ENCODE data around the gene CEP112.
"Not testable (repeated sequence)": the region's sequence is repeated elsewhere in the genome, so short reads cannot be mapped to it uniquely, and the experiment has no call there.

Gene CEP112

DNA sequence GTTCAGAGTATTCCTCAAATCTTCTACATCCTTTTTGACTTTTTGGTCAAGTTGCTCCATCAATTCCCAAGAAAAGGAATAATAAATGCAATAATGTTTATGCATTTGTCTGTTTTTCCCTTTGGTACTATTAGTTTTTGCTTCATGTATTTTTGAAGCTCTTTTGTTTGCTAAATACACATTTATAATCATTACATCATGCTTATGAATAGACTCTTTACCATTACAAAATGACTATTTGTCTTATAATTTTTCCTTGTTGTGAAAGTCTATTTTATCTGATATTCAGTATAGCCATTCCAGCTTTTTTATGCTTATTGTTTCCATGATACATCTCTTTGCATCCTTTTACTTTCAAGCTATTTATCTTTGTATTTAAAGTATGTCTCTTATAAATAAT, 41.2 kb downstream of the CEP112 start:
- no peak for DNase-seq

DNA sequence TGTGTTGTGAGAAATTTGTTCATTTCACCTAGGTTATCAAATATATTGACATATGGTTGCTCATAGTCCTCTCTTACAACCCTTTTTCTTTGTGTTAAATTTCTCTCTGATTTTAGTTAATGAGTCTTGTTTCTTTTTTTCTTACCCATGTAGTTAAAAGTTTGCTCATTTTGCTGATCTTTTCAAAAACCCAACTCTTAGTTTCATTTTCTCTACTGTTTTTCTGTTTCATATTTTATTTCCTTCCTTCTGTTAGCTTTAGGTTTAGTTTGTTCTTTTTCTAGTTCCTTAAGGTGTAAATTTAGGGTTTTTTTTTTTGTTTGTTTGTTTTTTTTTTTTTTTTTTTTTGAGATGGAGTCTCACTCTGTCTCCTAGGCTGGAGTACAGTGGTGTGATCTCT, 42.4 kb downstream of the CEP112 start:
- no peak for DNase-seq

DNA sequence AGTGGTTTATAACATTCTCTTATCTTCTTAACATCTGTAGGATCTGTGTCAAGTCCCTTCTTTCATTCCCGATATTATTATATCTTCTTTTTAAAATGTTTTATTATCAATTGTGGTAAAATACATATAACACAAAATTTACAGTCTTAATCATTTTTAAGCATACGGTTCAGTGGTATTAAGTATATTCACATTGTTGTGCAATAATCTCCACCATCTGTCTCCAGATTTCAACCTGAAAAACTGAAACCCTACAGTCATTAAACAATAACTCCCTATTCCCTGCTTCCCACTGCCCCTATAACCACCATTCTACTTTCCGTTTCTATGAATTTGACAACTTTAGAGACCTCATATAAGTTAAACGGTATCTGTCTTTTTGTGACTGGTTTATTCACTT, 45.5 kb downstream of the CEP112 start:
- DNase-seq: no peak

DNA sequence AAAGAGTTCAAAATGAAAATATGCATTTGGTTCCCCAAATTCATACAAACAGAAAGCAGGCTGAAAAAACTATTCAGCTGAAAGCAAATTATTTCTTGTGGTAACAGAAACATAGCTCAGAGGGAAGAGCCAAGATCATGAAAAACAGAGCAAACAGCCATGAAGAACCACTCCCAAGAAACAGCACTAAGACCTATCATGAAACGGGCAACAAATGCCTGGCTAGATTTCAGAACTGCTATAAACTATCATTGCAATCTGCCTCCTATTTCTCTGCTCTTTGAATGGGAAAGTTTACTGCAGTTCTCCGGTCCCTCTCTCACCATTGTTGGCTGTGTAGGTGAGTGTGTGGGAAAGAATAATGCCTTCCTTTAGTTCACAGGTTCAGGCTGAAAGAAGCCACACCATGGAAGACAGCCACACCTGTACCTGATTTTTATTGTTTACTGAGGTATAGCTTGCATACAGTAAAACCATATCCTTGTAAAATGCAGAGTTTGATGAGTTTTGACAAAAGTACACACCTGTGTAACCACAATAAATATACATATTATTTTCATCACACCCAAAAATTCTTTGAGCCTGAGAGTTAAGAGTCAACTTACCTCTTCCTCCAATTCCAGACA, 48.2 kb downstream of the CEP112 start:
- no peak for DNase-seq

DNA sequence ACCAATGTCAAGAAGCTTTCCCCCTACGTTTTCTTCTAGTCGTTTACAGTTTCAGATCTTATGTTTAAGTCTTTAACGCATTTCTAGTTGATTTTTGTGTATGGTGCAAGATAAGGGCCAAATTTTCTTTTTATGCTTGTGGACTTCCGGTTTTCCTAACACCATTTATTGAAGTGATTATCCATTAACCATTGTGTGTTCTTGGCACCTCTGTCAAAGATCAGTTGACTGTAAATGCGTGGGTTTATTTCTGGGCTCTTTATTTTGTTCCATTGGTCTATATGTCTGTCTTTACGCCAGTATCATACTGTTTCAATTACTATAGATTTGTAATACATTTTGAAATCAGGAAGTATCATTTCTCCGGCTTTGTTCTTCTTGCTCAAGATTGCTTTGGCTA, 49.5 kb downstream of the CEP112 start:
- no peak for DNase-seq

DNA sequence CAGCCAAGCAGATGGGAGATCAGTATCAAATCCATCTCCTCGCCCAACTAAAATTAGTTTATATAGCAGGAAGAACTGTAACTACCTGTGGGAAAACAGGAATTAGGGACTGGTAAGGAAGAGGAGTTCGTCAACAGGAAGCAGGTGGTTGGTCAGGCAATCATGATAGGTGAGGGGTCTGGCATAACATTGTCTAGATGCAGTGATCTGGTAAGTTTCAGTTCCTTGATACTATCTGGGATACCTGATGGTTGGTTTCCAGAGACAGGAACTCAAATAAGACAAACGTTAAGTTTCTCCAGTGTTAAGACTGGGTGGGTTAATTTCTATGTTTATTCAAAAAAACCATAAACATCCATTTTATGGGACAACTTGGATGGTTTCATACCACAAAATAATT, 53.8 kb downstream of the CEP112 start:
- no peak for DNase-seq

DNA sequence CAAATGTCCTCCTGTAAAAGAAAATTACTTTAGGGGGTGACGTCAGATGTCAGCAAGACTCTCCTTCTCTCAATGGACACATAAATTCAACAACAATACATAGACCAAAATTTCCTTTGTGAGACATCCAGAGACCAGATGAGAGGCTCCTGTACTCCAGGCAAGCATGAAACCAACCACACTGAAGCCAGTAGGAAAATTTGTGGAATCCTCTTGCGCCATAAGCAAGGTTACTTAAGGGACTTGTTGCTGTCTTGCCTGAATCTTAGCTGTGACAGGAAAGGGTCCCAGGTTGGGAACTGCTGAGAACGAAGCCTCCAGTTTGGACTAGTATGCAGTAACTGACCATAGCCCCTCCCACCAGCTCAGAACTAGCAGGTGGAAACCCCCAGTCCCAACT, 56.0 kb downstream of the CEP112 start:
- DNase-seq: no peak

DNA sequence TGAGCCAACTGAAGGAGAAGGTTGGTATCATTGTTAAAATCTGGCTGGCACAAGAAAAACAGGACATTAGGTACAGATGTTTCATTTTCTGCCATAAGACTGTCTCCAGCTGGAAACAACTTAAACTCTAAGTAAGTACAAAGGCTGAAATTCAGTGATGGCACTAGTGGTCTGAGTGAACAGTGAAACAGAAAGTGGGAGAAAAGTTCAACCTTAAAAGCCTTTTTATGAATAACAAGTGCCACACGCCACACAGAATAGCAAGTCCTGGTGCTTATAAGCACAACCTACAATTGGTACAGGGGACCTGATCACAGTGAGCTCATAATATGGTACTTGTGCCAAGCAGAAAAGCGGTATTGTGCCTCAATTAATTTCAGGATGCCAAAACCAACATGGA, 56.7 kb downstream of the CEP112 start:
- no peak for DNase-seq

DNA sequence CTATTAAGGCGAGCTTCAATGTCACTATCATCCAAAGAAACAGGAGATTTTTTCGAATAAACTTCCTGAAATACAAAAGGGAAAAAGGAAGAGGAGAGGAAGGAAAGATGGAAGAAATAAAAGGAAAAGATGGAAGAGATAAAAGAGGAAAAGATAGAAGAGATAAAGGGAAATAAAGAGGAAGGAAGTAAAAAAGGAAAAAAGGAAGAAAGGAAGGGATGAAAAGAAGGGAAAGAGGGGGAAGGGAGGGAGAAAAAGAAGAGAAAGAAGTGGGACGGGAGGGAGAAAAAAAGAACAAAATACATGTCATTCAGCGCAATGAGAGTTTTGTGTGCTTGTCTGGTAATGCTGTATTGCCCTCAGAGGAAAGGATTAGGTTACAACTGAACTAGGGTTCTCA, 62.2 kb downstream of the CEP112 start:
- no peak for DNase-seq

DNA sequence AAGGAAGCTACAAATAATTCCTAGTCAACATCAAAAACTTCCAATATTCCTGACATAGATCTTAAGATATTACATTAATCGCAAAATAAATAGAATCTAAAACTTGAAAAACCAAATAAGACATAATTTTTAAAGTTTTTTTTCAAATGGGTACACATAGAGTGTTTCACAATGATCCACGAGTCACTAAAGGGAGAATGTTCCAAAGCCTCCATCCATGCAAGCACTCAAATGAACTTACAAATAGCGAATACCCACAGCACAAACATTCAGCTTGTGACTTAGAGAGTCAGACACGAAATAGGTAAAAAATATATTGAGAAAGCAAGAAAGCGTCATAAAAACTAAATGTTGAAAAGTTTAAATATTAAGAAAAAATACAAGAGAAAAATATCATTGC, 65.7 kb downstream of the CEP112 start:
- no peak for DNase-seq

DNA sequence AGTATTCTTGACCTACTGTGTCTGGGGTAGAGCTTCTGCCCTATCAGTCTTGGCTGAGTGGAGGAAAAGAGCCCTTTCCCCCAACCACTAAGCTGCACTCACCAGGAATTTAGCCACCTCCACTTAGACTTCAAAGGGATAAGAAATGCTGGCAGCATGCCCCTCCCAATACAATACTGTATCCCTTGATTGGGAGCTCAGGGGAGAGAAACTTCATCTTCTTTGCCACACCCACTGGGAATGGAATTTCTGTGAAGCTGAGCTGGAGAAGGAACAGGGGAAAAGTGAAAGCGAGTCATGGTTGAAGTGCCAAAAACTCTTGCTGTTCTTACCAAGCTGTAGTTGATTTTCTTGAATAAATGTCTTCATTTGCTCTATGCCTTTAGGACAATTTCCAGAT, 68.8 kb downstream of the CEP112 start:
- DNase-seq: no peak

DNA sequence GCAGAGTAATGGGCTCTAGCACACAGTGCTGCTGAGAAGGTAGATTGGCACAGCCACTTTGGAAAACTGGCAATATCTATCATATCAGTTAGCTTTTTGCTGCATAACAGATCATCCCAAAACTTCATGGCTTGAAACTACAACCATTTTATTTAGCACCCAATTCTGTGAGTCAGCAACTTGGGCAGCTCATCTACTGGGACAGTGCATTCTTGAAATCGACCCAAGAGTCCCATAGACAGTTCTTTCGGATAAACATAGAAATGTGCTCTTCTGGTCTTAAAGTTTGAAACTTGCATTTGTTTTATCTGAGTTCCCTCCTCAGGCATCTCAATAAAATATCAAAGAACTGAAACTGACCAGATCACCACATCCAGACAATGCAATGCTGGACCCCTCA, 76.7 kb downstream of the CEP112 start:
- no peak for DNase-seq

DNA sequence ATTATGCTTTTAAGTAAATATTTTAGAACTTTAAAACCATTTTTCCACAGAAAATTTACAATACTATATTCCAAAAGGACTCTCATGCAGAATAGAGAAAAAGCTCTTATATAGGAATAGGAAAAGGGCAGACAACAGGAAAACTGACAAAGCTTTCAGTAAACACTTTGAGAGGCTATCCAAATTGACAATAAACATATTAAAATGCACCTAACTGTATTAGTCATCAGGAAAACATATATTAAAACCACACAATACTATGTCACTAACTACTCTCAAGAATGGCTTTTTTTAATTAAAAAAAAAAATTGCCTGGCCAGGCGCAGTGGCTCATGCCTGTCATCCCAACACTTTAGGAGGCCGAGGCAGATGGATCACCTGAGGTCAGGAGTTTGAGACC, 77.3 kb downstream of the CEP112 start:
- no peak for DNase-seq

DNA sequence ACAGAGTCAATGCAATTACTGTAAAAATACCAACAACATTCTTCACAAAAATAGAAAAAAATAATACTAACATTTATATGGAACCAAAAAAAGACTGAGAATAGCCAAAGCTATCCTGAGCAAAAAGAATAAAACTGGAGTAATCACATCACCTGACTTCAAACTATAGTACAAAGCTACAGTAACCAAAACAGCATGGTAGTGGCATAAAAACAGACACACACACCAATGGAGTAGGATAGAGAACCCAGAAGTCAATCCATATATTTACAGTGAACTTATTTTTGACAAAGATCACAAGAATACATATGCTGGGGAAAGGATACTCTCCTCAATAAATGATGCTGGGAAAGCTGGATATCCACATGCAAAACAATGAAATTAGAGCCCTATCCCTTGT, 84.2 kb downstream of the CEP112 start:
- DNase-seq: no peak

DNA sequence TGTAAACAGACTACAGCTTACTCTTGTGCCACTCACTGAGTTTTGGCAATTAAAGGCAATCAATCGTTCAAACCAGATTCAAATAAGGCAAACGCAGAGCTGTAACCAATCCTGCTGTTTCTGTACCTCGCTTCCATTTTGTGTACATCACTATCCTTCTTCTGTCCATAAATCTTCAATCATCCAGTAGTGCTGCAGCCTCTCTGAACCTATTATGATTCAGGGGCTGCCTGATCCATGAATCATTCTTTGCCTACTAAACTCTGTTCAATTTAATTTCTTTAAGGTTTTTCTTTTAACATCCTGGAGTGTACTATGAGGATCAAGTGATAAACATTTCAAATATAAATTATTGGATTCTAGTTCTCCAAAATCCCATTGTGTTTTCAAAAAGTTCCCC, 93.9 kb downstream of the CEP112 start:
- DNase-seq: no peak

DNA sequence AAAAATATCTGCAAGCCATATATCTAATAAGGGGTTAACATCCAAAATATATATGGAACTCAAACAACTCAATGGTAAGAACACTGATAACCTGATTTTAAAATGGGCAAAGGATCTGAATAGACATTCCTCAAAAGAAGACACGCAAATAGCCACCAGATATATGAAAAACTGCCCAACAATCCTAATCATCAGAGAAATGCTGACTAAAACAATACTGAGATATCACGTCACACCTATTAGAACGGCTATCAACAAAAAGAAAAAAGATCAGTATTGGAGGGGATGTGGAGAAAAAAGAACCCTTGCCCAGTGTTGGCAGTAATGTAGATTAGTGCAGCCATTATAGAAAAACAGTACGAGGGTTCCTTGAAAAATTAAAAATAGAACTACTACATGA, 97.2 kb downstream of the CEP112 start:
- DNase-seq: no peak

DNA sequence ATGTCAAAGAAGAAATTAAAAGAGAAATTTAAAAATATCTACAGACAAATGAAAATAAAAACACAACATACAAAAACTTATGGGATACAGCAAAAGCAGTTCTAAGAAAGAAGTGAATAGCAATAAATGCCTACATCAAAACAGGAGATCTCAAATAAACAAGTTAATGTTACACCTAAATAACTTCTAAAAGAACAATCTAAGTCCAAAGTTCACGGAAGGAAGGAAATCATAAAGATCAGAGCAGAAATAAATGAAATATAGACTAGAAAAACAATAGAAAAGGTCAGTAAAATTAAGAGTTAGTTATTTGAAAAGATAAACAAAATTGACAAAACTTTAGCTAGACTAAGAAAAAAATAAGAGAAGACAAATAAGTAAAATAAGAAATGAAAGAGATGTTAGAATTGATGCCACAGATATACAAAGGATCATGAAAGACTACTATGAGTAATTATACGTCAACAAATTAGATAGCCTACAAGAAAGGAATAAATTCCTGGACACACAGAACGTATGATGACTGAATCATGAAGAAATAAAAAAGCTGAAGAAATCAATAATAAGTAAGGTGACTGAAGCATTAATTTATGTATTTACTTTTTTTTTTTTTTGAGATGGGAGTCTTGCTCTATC, 100.4 kb downstream of the CEP112 start:
- DNase-seq: no peak

DNA sequence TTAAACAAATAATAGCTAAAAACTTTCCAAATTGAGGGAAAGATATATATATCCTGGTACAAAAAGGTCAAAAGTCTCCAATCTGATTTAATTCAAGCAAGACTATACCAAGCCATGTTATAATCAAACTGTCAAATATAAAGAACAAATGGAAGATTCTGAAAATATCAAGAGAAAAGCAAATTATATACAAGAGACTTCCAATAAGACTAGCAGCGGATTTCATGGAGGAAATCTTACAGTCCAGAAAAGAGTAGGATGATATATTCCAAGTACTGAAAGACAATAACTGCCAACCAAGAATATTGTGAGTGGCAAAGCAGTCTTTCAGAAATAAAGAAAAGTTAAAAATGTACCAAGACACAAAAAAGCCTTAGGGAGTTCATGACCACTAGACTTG, 102.2 kb downstream of the CEP112 start:
- DNase-seq: no peak

DNA sequence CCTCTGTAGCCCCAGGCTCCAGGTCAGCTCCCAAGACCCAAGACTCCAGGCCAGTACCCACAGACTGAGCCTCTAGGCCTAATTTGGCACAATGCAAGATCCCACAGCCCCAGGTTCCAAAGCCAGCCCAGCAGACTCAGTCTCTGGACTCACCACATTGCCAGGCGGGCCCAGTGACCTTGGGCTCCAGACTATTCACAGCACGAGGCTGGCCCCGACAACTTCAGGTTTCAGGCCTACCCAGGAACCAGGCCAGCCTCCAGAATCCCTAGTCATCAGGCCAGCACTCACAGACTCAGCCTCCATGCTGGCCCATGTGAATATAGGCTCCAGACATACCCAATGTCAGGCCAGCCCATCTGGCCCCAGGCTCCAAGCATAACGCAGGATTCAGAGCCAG, 103.8 kb downstream of the CEP112 start:
- no peak for DNase-seq

DNA sequence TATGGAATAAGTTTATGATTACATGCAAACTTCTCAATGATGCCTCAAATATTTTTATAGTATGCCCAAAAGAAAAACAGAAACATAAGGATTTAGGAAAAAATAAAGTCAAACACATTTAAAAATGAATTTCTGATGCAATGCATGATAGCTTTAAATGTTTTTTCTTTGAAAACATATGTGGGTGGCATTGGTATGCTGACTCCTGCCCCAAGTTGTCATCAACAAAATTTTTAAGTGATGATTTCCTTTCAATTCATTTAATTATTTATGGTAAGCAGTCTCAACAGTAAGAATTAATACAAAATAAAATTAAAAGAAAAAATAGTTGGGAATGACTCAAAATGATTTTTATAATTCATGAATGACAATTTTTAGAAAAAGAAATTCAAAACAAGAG, 104.9 kb downstream of the CEP112 start:
- DNase-seq: no peak

DNA sequence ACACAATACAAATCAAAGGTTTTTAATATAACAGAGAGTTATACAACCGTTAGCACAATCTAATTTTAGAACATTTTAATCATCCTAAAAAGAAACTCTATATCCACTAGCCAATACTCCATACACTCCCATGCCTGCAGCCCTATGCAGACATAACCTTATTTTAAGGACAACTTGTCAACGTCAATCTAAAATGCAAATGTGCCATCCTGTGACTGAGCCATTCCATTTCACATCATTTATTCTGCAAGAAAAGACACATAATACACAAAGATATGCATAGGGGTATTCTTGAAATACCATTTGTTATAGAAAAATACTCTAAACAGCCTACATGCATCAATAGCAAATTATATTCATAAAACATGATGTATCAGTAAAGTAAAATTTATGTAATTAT, 106.7 kb downstream of the CEP112 start:
- no peak for DNase-seq

DNA sequence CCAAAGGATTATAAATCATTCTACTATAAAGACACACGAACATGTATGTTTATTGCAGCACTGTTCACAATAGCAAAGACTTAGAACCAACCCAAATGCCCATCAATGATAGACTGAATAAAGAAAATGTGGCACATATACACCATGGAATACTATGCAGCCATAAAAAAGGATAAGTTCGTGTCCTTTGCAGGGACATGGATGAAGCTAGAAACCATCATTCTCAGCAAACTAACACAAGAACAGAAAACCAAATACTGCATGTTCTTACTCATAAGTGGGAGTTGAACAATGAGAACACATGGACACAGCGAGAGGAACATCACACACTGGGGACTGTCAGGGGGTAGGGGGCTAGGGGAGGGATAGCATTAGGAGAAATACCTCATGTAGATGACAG, 111.3 kb downstream of the CEP112 start:
- not testable (repeated sequence) for DNase-seq

DNA sequence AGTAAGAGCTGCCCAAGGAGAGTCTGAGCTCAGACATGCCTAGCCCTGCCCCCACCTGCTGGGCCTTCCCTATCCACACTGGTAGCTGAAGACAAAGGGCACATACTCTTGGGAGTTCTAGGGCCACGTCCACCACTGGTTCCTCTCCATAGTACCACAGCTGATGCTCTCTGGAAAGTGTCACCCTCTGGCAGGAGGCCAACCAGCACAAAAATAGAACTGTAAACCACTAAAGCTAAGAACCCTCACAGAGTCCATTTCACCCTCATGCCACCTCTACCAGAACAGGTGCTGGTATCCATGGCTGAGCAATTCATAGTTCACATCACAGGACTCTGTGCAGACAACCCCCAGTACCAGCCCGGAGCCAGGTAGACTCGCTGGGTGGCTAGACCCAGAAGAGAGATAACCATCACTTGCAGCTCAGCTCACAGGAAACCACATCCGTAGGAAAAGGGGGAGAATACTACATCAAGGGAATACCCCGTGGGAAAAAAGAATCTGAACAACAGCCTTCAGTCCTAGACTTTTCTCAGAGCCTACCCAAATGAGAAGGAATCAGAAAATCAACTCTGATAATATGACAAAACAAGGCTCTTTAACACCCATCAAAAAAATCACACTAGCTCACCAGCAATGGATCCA, 115.3 kb downstream of the CEP112 start:
- DNase-seq: no peak

DNA sequence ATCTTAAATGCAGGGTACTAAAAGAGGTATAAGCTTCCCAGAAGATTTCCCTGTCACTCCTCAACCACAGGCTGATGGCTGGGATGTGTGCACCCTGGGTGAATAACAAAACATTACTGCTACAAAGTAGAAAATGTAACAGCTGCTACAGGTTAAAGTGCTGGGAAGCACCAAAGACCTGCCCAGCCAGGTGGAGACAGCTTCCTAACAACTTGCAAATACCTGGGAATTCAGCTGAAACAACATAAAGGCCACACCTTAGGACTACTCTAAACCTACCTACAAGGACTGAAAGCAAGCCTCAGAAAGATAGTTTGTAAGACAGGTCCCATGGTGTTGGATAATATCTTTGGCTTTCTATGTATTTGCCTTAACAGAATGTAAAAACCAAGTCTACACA, 118.5 kb downstream of the CEP112 start:
- DNase-seq: no peak

DNA sequence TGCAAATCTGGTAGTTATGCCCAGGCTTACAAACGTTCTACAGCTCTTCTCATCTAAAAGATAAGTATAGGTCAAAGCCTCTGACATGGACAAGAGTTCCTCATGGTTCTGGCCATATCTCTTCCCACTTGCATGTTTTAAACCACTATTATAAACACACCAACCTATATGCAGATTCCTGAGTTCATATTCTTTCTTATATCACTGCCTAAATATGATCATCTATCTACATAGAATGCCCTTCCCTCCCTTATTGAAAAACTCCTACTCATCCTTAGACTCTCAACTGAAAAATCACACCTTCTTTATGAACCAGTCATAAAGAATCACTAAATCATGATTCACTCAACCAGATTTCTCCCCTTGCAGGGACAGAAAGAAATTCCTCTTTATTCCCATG, 128.2 kb downstream of the CEP112 start:
- no peak for DNase-seq
